ENCODE results near the gene IRF5. TPM values are rescaled to one million over a fixed set of nuclear protein-coding genes. Genes with fewer than 3 reads are reported as not detected.

IRF5 gene
- total RNA-seq, 1 experiment from 2014 or later = 16.5 TPM

DNA sequence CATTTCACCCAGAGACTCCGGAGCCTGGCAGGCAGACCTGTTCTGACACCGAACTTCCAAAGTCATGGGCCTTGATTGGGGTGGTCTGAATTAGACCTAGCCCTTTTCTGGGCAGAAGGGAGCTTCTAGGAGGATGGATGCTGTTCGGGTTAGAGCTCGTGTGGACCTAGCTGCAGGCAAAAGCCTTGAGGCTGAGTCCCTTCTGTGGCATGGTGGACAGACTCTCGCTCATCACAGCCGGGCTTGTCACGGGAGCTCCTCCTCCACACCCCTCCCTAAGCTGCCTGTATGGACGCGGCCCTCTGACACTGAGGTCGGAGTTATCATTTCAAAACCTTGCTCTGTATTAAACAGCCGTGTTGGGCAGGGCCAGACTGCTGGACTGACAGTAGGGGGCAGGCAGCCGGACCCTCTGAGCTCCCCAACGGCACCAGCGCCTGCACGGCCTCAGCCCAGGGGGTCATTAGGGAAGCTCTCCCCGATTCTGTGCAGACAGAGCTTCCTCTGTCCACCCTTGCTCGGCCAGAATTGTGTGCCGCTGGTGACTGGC lies 2.2 kb downstream of the IRF5 start:
- no peak for ATAC-seq
- CTCF ChIA-PET = no interaction called here
- no peak for TF ChIP-seq SIN3A (IDR thresholded peaks at IDR 0.05; ENCODE audit: low read depth)
- TF ChIP-seq YY1 (IDR thresholded peaks at IDR 0.05; ENCODE audit: extremely low read depth, insufficient replicate concordance, low read depth, low read length) = no peak
- TF ChIP-seq, protein P1, sequence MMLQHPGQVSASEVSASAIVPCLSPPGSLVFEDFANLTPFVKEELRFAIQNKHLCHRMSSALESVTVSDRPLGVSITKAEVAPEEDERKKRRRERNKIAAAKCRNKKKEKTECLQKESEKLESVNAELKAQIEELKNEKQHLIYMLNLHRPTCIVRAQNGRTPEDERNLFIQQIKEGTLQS (IDR thresholded peaks at IDR 0.05) = no peak
- TF ChIP-seq EGR1 (IDR thresholded peaks at IDR 0.05; ENCODE audit: low read depth) = no peak
- no peak for TF ChIP-seq ZFX (IDR thresholded peaks at IDR 0.05)
- TF ChIP-seq, protein P2, sequence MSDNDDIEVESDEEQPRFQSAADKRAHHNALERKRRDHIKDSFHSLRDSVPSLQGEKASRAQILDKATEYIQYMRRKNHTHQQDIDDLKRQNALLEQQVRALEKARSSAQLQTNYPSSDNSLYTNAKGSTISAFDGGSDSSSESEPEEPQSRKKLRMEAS (IDR thresholded peaks at IDR 0.05) = no peak
- no peak for TF ChIP-seq CBX3 (IDR thresholded peaks at IDR 0.05; ENCODE audit: low read depth)
- TF ChIP-seq TCF7L2 (IDR thresholded peaks at IDR 0.05; ENCODE audit: borderline replicate concordance, extremely low read depth, insufficient read depth, insufficient read length) = no peak
- TF ChIP-seq FOSL1 (IDR thresholded peaks at IDR 0.05; ENCODE audit: low read depth) = no peak
- TF ChIP-seq, protein P3, sequence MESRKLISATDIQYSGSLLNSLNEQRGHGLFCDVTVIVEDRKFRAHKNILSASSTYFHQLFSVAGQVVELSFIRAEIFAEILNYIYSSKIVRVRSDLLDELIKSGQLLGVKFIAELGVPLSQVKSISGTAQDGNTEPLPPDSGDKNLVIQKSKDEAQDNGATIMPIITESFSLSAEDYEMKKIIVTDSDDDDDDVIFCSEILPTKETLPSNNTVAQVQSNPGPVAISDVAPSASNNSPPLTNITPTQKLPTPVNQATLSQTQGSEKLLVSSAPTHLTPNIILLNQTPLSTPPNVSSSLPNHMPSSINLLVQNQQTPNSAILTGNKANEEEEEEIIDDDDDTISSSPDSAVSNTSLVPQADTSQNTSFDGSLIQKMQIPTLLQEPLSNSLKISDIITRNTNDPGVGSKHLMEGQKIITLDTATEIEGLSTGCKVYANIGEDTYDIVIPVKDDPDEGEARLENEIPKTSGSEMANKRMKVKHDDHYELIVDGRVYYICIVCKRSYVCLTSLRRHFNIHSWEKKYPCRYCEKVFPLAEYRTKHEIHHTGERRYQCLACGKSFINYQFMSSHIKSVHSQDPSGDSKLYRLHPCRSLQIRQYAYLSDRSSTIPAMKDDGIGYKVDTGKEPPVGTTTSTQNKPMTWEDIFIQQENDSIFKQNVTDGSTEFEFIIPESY (IDR thresholded peaks at IDR 0.05; ENCODE audit: extremely low read depth, insufficient replicate concordance, low read length) = no peak
- TF ChIP-seq RAD21 (IDR thresholded peaks at IDR 0.05; ENCODE audit: low read depth) = no peak
- TF ChIP-seq POLR2AphosphoS5 (IDR thresholded peaks at IDR 0.05; ENCODE audit: low read depth, low read length) = no peak
- no peak for TF ChIP-seq ELF1 (IDR thresholded peaks at IDR 0.05; ENCODE audit: borderline replicate concordance, low read depth)
- no peak for TF ChIP-seq ZNF274 (IDR thresholded peaks at IDR 0.05; ENCODE audit: low read depth, low read length)
- no peak for TF ChIP-seq EZH2phosphoT487 (IDR thresholded peaks at IDR 0.05; ENCODE audit: borderline replicate concordance)
- TF ChIP-seq, protein P4, sequence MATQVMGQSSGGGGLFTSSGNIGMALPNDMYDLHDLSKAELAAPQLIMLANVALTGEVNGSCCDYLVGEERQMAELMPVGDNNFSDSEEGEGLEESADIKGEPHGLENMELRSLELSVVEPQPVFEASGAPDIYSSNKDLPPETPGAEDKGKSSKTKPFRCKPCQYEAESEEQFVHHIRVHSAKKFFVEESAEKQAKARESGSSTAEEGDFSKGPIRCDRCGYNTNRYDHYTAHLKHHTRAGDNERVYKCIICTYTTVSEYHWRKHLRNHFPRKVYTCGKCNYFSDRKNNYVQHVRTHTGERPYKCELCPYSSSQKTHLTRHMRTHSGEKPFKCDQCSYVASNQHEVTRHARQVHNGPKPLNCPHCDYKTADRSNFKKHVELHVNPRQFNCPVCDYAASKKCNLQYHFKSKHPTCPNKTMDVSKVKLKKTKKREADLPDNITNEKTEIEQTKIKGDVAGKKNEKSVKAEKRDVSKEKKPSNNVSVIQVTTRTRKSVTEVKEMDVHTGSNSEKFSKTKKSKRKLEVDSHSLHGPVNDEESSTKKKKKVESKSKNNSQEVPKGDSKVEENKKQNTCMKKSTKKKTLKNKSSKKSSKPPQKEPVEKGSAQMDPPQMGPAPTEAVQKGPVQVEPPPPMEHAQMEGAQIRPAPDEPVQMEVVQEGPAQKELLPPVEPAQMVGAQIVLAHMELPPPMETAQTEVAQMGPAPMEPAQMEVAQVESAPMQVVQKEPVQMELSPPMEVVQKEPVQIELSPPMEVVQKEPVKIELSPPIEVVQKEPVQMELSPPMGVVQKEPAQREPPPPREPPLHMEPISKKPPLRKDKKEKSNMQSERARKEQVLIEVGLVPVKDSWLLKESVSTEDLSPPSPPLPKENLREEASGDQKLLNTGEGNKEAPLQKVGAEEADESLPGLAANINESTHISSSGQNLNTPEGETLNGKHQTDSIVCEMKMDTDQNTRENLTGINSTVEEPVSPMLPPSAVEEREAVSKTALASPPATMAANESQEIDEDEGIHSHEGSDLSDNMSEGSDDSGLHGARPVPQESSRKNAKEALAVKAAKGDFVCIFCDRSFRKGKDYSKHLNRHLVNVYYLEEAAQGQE (IDR thresholded peaks at IDR 0.05; ENCODE audit: low read depth) = no peak
- TF ChIP-seq JUND (IDR thresholded peaks at IDR 0.05) = no peak

More for the DNA sequence above, 2.2 kb downstream of the IRF5 start:
- no peaks in the 10 kb centered on the region for H3K36me3 ChIP-seq (ENCODE audit: control insufficient read depth in 1 of 2, insufficient read depth in 2 of 2, low read length in 2 of 2)
- POLR2A ChIA-PET = no interaction called here
- no peak overlapping the region for H2AFZ ChIP-seq (ENCODE audit: low read depth, low read length, poor library complexity, severe bottlenecking)
- no peak for DNase-seq (ENCODE audit: low read depth, low spot score)
- H3K9me3 ChIP-seq (ENCODE audit: control insufficient read depth in 1 of 2, insufficient read depth in 1 of 2, low read depth in 1 of 2, low read length in 2 of 2) = no peaks in the 10 kb centered on the region
- H3K9me2 ChIP-seq (ENCODE audit: insufficient read depth) = no peaks in the 10 kb centered on the region
- intact Hi-C loops (cut with micrococcal nuclease) = no loop called here
- no peaks in the 10 kb centered on the region for H3K79me2 ChIP-seq (ENCODE audit: insufficient read depth, low read length)
- H4K20me1 ChIP-seq (ENCODE audit: insufficient read depth) = no peaks in the 10 kb centered on the region
- no peak overlapping the region for H3K9ac ChIP-seq (ENCODE audit: low read length)
- no peak overlapping the region for H3K27ac ChIP-seq (ENCODE audit: low read depth, low read length)
- H3K4me1 ChIP-seq (ENCODE audit: control insufficient read depth in 1 of 2, insufficient read depth in 2 of 2, low read length in 2 of 2) = peaks cover 10 to 22% of the 10 kb centered on the region in 2 experiments; a peak in 3 of 4 replicates
- H3K4me3 ChIP-seq (replicated peaks in 1 of 2; ENCODE audit: low read depth in 1 of 2, low read length in 2 of 2) = no peak overlapping the region
- no peaks in the 10 kb centered on the region for H3K27me3 ChIP-seq (ENCODE audit: insufficient read depth, low read length)
- BruUV-seq (replicated peaks) = no TSS peak
- RAD21 ChIA-PET (ENCODE audit: low non-redundant PET in 1 of 2, low total read pairs in 2 of 2, uncharacterized antibody in 2 of 2, unreplicated experiment in 2 of 2) = no interaction called here
- H3K4me2 ChIP-seq (ENCODE audit: low read length) = no peak overlapping the region

Data from HCT116 (cell line).